ENCODE results near the gene RPRM. TPM values are rescaled to one million over a fixed set of nuclear protein-coding genes. Genes with fewer than 3 reads are reported as not detected.
A peak's percentile ranks its signal among the peaks of the same experiment; 100 is the strongest.
"Not testable (repeated sequence)": the region's sequence is repeated elsewhere in the genome, so short reads cannot be mapped to it uniquely, and the experiment has no call there.

RPRM gene
- not detected for total RNA-seq
- long read RNA-seq, result 0 reads

- intact Hi-C loops (cut with micrococcal nuclease), result no loop called here
- TF ChIP-seq CTCF (IDR thresholded peaks at IDR 0.05; ENCODE audit: borderline replicate concordance), result peak; percentile 88
- H3K27ac ChIP-seq (replicated peaks), result no peak within 1 kb of the TSS
Measured at GRCh38 chr2:153478289-153479261, at the start of gene RPRM. TSS of gene RPRM (minus strand) at chr2:153478762. CDS start at chr2:153478565, 197 bp downstream.

GRCh38 chr2:153519257-153519875 lies 40.8 kb upstream of the RPRM start:
- no peaks in the 10 kb centered on the region for H3K36me3 ChIP-seq
- H3K27ac ChIP-seq (replicated peaks), result no peak overlapping the region
- H3K4me1 ChIP-seq, result no peaks in the 10 kb centered on the region
- intact Hi-C loops (cut with micrococcal nuclease), result no loop called here
- peak; percentile 76 for TF ChIP-seq CTCF (IDR thresholded peaks at IDR 0.05; ENCODE audit: borderline replicate concordance)
- peaks cover 2% of the 10 kb centered on the region for H3K27me3 ChIP-seq (ENCODE audit: low read depth)
- peaks cover 7% of the 10 kb centered on the region for H3K9me3 ChIP-seq (replicated peaks)
- no peak overlapping the region for H3K4me3 ChIP-seq
- no peak for DNase-seq

More at GRCh38 chr2:153478289-153479261, at the start of gene RPRM:
- H3K36me3 ChIP-seq, result no peaks in the 10 kb centered on the region
- peaks cover 28% of the 10 kb centered on the region for H3K4me1 ChIP-seq
- H3K27me3 ChIP-seq (ENCODE audit: low read depth), result peaks cover 100% of the 10 kb centered on the region
- DNase-seq, result peak; percentile 64
- peak within 1 kb of the TSS; percentile 68 for H3K4me3 ChIP-seq
- no peaks in the 10 kb centered on the region for H3K9me3 ChIP-seq (replicated peaks)

- intact Hi-C loops (cut with micrococcal nuclease), result no loop called here
- H3K27ac ChIP-seq (replicated peaks), result no peak overlapping the region
- no peak for DNase-seq
- TF ChIP-seq CTCF (IDR thresholded peaks at IDR 0.05; ENCODE audit: borderline replicate concordance), result no peak
- no peak overlapping the region for H3K4me3 ChIP-seq
- peaks cover 4% of the 10 kb centered on the region for H3K9me3 ChIP-seq (replicated peaks)
- peaks cover 11% of the 10 kb centered on the region for H3K27me3 ChIP-seq (ENCODE audit: low read depth)
- H3K36me3 ChIP-seq, result no peaks in the 10 kb centered on the region
- H3K4me1 ChIP-seq, result no peaks in the 10 kb centered on the region
Measured at GRCh38 chr2:153512331-153512730, 33.8 kb upstream of the RPRM start.

GRCh38 chr2:153510996-153511395 lies 32.4 kb upstream of the RPRM start:
- TF ChIP-seq CTCF (IDR thresholded peaks at IDR 0.05; ENCODE audit: borderline replicate concordance), result no peak
- Histone ChIP-seq H3K4me1 (no peaks in the 10 kb centered on the region), H3K9me3 (replicated peaks) (peaks cover 16% of the 10 kb centered on the region), H3K27me3 (ENCODE audit: low read depth) (peaks cover 11% of the 10 kb centered on the region), H3K4me3 (no peak overlapping the region), H3K27ac (replicated peaks) (no peak overlapping the region), H3K36me3 (no peaks in the 10 kb centered on the region)
- intact Hi-C loops (cut with micrococcal nuclease), result no loop called here
- no peak for DNase-seq

- Histone ChIP-seq H3K9me3 (replicated peaks) (peaks cover 26% of the 10 kb centered on the region), H3K36me3 (no peaks in the 10 kb centered on the region), H3K27ac (replicated peaks) (no peak overlapping the region), H3K27me3 (ENCODE audit: low read depth) (peaks cover 11% of the 10 kb centered on the region), H3K4me3 (no peak overlapping the region), H3K4me1 (no peaks in the 10 kb centered on the region)
- no peak for TF ChIP-seq CTCF (IDR thresholded peaks at IDR 0.05; ENCODE audit: borderline replicate concordance)
- intact Hi-C loops (cut with micrococcal nuclease), result no loop called here
- no peak for DNase-seq
Measured at GRCh38 chr2:153509133-153509532, 30.6 kb upstream of the RPRM start.

- H3K36me3 ChIP-seq; intact Hi-C loops (cut with micrococcal nuclease); H3K4me3 ChIP-seq; H3K4me1 ChIP-seq; H3K27ac ChIP-seq (replicated peaks); DNase-seq: not testable (repeated sequence)
- Histone ChIP-seq H3K9me3 (replicated peaks) (peaks cover 33% of the 10 kb centered on the region), H3K27me3 (ENCODE audit: low read depth) (peaks cover 11% of the 10 kb centered on the region)
Measured at GRCh38 chr2:153506499-153506898, 27.9 kb upstream of the RPRM start.

All from left ventricle myocardium inferior (tissue), 1 donor.